HG02938 (cell line): ENCODE data around the gene SMARCD2.
"Not testable (repeated sequence)": the region's sequence is repeated elsewhere in the genome, so short reads cannot be mapped to it uniquely, and the experiment has no call there.

Source experiments
- ATAC-seq: cut with Tn5 transposase; IDR thresholded peaks from one replicate; pipeline ENCODE4 v1.9.1; 2021; ENCODE audit warnings: mild to moderate bottlenecking, moderate library complexity; ENCODE audit not compliant: unreplicated experiment

Gene SMARCD2

GRCh38 chr17:63842540-63843386, at the start of gene SMARCD2:
Gene SMARCD2 (minus strand): TSS chr17:63842685. CDS start chr17:63842674, 11 bp downstream.
- peak; percentile 73 for ATAC-seq

GRCh38 chr17:63889026-63889848, 46.8 kb upstream of the SMARCD2 start:
- not testable (repeated sequence) for ATAC-seq

GRCh38 chr17:63885119-63885518, 42.6 kb upstream of the SMARCD2 start:
- not testable (repeated sequence) for ATAC-seq

- ATAC-seq = not testable (repeated sequence)
Observed at GRCh38 chr17:63882626-63883126, 40.2 kb upstream of the SMARCD2 start.

GRCh38 chr17:63881935-63882601, 39.6 kb upstream of the SMARCD2 start, which contains the start of gene GH2:
Gene GH2 (minus strand): TSS chr17:63881944. CDS start chr17:63881801, 143 bp downstream.
- ATAC-seq = no peak

GRCh38 chr17:63881337-63881736, 38.9 kb upstream of the SMARCD2 start:
- not testable (repeated sequence) for ATAC-seq

GRCh38 chr17:63880706-63881105, 38.2 kb upstream of the SMARCD2 start:
- ATAC-seq = no peak

GRCh38 chr17:63878413-63878812, 35.9 kb upstream of the SMARCD2 start:
- ATAC-seq = not testable (repeated sequence)

GRCh38 chr17:63874693-63875092, 32.2 kb upstream of the SMARCD2 start:
- not testable (repeated sequence) for ATAC-seq

GRCh38 chr17:63874061-63874626, 31.7 kb upstream of the SMARCD2 start:
- not testable (repeated sequence) for ATAC-seq

GRCh38 chr17:63873577-63873976, 31.1 kb upstream of the SMARCD2 start, which contains the start of gene CSH2:
Gene CSH2 (minus strand): TSS chr17:63873677. CDS start chr17:63873614, 63 bp downstream.
- not testable (repeated sequence) for ATAC-seq

GRCh38 chr17:63871646-63872365, 29.3 kb upstream of the SMARCD2 start:
- ATAC-seq = not testable (repeated sequence)

- ATAC-seq = not testable (repeated sequence)
Observed at GRCh38 chr17:63870292-63870665, 27.8 kb upstream of the SMARCD2 start.

GRCh38 chr17:63869491-63870291, 27.2 kb upstream of the SMARCD2 start:
- not testable (repeated sequence) for ATAC-seq

GRCh38 chr17:63866625-63867024, 24.1 kb upstream of the SMARCD2 start:
- ATAC-seq = not testable (repeated sequence)

- ATAC-seq = no peak
Observed at GRCh38 chr17:63859257-63859656, 16.8 kb upstream of the SMARCD2 start.

GRCh38 chr17:63856425-63856824, 13.9 kb upstream of the SMARCD2 start:
- ATAC-seq = not testable (repeated sequence)

- ATAC-seq = no peak
Observed at GRCh38 chr17:63855185-63855584, 12.7 kb upstream of the SMARCD2 start.

- ATAC-seq = no peak
Observed at GRCh38 chr17:63854709-63855108, 12.2 kb upstream of the SMARCD2 start.
